IMR-90 (cell line): ENCODE data around the gene EXD2. TPM values are rescaled to one million over a fixed set of nuclear protein-coding genes. Genes with fewer than 3 reads are reported as not detected.

Experiments used
- microRNA-seq, 2 experiments: library from miRNA; stranded (forward) in 1 of 2; unstranded in 1 of 2; fragments of 10-50 nt in 1 of 2; fragments of <30 nt in 1 of 2; gene quantifications in 1 of 2; microRNA quantifications in 1 of 2; one replicate each; pipeline versions ENCODE3 to v1.1.0; 2013 to 2020; ENCODE audit not compliant: insufficient read depth in 1 of 2, insufficient read length in 1 of 2, unreplicated experiment in 1 of 2
- polyA plus RNA-seq, 3 experiments: library from polyadenylated mRNA; depleted of rRNA; stranded (reverse); fragments of >200 nt; gene quantifications; 2 replicates each; pipeline ENCODE4 v1.2.3, GENCODE V29; 2012; ENCODE audit warnings: low replicate concordance in 1 of 3
- small RNA-seq, 5 experiments: library from RNA; depleted of rRNA; stranded (forward); fragments of <200 nt; gene quantifications; one replicate each; pipeline ENCODE3, GENCODE V24; 2012
- total RNA-seq: library from RNA; depleted of rRNA; stranded (reverse); fragments of >200 nt; gene quantifications from 2 replicates; pipeline ENCODE4 v1.2.3, GENCODE V29; 2012; rRNA removed

Gene EXD2
- total and polyA plus RNA-seq, 2 of the 4 experiments (the other 2 are of a cell fraction) = 11.0 to 13.3 TPM

Small RNAs within 50 kb of the gene (microRNA-seq; reads per million reads assigned to microRNA genes)
- gene RF00019 (ENCODE audit: insufficient read depth, insufficient read length) = not detected

Small RNAs within 50 kb of the gene (small RNA-seq; reads per million reads assigned to genes)
- gene RF00019 = 0 reads per million in 5 experiments

Other genes starting within 250 kb of the EXD2 start
- gene ACTN1, start 212.2 kb upstream of the EXD2 start, total RNA-seq = 648 and 684 TPM in 2 replicates
- gene ACTN1, start 212.2 kb upstream of the EXD2 start, polyA plus RNA-seq (2012; rRNA removed) = 766 and 895 TPM in 2 replicates
- 12.2 and 17.6 TPM in 2 replicates for gene DCAF5, start 38.4 kb upstream of the EXD2 start, total RNA-seq
- gene DCAF5, start 38.4 kb upstream of the EXD2 start, polyA plus RNA-seq (2012; rRNA removed) = 29.9 and 30.4 TPM in 2 replicates
- gene GALNT16, start 68.7 kb downstream of the EXD2 start, total RNA-seq = 0.28 and 0.36 TPM in 2 replicates
- gene GALNT16, start 68.7 kb downstream of the EXD2 start, polyA plus RNA-seq (2012; rRNA removed) = 0.89 and 1.5 TPM in 2 replicates
- gene ERH, start 206.8 kb downstream of the EXD2 start, total RNA-seq = 64.2 and 189 TPM in 2 replicates
- 128 and 150 TPM in 2 replicates for gene ERH, start 206.8 kb downstream of the EXD2 start, polyA plus RNA-seq (2012; rRNA removed)
- gene SLC39A9, start 207.2 kb downstream of the EXD2 start, total RNA-seq = 137 and 168 TPM in 2 replicates
- gene SLC39A9, start 207.2 kb downstream of the EXD2 start, polyA plus RNA-seq (2012; rRNA removed) = 33.1 and 41.4 TPM in 2 replicates